HG03064 (cell line): ENCODE measurements around the gene MRPL50.
"Not testable (repeated sequence)": the region's sequence is repeated elsewhere in the genome, so short reads cannot be mapped to it uniquely, and the experiment has no call there.

Experiments used
- ATAC-seq: cut with Tn5 transposase; IDR thresholded peaks from one replicate; pipeline ENCODE4 v1.9.1; 2021; ENCODE audit warnings: low read depth; ENCODE audit not compliant: unreplicated experiment

The MRPL50 gene

GRCh38 chr9:101418518-101419430, 20.4 kb upstream of the MRPL50 start:
- ATAC-seq: no peak

- ATAC-seq: no peak
These were observed 19.6 kb upstream of the MRPL50 start for GRCh38 chr9:101417977-101418376.

DNA sequence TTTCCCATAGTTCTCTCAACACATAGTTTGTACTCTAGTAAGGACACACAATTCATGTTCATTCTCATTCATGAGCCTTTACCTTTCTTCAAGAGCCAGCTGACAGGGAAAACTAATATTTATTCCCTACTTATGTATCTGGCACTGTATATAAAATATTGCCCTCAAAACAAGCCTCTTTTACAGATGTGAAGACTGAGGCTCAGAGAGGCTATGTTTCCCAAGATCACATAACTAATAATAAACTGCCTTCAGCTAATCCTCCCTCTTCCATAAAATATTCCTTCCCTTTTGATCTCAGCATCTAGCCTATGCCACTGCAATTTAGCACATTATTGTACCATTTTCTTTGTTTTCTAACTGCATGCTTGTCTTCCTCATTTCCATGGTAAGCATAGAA, 19.0 kb upstream of the MRPL50 start:
- ATAC-seq: no peak

GRCh38 chr9:101415578-101415977, 17.2 kb upstream of the MRPL50 start:
- no peak for ATAC-seq

GRCh38 chr9:101414839-101415238, 16.4 kb upstream of the MRPL50 start:
- no peak for ATAC-seq

DNA sequence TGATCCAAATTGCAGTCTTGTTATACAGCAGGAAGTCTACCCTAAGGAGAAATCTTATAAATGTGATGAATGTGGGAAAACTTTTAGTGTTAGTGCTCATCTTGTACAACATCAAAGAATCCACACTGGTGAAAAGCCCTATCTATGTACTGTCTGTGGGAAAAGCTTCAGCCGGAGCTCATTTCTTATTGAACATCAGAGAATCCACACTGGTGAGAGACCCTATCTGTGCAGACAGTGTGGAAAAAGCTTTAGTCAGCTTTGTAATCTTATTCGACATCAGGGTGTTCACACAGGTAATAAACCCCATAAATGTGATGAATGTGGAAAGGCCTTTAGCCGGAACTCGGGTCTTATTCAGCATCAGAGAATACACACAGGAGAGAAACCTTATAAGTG, 10.7 kb upstream of the MRPL50 start:
- ATAC-seq: no peak

DNA sequence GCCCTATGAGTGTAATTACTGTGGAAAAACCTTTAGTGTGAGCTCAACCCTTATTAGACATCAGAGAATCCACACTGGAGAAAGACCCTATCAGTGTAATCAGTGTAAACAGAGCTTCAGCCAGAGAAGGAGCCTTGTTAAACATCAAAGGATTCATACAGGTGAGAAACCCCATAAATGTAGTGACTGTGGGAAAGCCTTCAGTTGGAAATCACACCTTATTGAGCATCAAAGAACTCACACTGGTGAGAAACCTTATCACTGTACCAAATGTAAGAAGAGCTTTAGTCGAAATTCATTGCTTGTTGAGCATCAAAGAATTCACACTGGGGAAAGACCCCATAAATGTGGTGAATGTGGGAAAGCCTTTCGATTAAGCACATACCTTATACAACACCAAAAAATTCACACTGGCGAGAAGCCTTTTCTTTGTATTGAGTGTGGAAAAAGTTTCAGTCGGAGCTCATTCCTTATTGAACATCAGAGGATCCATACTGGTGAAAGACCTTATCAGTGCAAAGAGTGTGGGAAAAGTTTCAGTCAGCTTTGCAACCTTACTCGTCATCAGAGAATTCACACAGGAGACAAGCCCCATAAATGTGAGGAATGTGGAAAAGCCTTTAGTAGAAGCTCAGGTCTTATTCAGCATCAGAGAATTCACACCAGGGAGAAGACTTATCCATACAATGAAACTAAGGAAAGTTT, 10.1 kb upstream of the MRPL50 start:
- ATAC-seq: no peak

DNA sequence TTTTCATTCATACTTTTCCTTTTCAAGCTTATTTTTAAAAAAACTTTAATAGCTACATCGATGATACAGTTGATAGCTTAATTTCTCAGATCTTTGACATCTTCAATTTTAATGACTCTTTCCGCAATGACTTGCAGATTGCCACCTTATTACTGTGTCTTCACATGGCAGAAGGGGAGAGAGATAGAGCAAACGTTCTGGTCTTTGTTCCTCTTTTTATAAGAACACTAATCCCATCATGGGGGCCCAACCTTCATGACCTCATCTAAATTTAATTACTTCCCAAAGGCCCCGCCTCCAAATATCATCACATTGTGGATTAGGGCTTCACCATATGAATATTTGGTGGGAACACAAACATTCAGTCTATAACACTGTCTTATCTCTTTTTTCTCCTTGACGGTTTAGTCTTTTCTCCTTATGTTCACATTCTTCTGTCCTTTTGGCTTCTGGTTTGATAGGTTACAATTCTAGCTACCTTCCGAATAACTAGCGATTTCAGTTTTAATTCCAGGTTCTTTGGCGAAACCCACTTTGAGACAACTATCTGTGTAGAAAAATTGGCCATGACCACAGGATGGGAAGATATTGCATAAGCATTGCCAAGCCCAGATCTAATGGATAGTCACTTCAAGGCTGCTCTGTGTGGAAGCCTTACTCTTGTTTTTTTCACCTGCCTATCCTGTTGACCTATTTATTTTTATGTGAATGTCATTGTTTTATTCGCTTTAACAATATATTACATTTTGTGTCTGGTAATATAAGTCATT, 5.3 kb upstream of the MRPL50 start:
- ATAC-seq: no peak

DNA sequence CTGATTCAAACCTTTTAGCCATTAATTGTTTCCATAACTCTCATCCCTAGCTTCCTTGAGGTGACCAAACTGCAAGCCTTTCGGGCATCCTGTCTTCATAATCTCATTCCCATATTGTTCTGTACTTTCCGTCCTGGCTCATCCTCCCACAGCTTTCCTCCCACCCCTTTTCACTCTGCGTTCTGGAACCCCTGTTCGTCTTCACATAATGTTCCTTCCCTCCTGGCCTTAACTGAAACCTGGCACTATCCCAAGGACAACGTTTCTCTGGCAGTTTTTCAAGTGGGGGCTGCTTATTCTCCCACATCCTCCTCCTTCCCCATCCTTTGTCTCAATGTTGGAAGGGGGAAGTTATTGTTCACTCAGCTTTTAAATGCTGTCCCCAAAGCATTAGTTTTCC, 1.7 kb upstream of the MRPL50 start:
- no peak for ATAC-seq

DNA sequence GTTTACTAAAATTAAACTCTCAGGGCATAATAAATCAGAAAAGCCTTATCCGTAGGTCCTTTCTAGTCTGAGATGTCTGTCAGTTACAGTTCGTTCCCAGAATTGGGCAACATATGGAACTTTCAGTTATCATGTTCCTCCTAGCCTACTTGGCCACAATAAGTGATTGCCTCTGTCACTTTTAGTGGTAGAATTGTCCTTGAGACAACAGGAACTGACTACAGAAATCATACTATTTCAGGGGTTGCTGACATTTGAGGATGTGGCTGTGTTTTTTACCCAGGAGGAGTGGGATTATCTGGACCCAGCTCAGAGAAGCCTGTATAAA, 1.2 kb upstream of the MRPL50 start:
- ATAC-seq: no peak

- ATAC-seq: peak; percentile 10
These were observed 668 bp upstream of the MRPL50 start for GRCh38 chr9:101398930-101399642.

DNA sequence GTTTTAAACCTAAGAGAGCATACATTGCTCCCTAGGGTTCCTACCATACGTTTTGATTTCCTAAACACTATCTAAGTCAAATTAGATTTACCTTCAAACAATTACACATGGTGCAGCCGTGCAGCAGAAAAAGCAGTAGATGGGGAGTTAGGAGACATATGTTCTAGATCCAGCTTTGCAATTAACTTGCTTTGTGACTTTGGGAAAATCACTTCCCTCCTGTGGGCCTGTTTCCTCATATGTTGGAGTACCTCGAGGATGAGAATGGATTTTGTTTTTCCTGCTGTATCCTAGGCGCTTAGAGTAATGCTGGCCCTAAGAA, 711 bp downstream of the MRPL50 start:
- ATAC-seq: no peak

DNA sequence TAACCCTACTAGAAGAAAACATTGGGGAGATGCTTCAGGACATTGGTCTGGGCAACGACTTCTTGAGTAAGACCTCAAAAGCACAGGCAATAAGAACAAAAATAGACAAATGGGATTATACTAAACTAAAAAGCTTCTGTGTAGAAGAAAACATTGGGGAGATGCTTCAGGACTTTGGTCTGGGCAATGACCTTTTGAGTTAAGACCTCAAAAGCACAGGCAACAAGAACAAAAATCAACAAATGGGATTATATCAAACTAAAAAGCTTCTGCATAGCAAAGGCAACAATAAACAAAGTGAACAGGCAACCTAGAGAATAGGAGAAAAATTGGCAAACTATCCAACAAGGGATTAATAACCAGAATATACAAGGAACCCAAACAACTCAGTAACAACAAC, 3.7 kb downstream of the MRPL50 start:
- ATAC-seq: no peak

- no peak for ATAC-seq
These were observed 5.3 kb downstream of the MRPL50 start for GRCh38 chr9:101393135-101393534.

- ATAC-seq: no peak
These were observed 9.9 kb downstream of the MRPL50 start for GRCh38 chr9:101388507-101388993.

DNA sequence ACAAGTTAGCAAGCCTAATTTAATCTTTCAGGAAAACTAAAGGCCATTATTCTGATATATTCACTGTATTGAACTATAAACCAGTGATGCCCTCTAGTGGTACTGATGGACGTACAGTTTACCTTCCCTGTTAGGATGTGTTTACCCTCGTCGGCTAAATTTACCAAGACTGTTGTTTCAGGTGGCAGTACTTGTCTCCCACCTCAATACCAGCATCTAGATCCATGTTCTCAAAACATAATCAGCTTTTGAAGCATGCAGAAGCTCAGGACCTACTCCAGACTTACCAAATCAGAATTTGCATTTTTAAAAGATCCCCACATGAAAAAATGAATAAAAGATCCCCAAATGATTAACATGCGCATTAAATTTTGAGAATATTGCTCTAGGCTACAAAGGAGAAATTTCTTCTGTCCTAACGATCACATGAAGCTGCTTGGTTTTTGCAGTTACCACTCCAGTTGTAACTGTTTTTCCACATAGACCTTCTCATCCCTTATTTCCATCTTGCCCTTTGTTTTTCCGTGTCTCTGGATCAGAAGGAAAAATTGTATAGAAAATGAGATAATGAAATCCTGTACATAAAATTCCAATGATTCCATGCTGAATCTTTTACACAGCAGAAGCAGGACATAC, 10.4 kb downstream of the MRPL50 start:
- ATAC-seq: no peak

- ATAC-seq: not testable (repeated sequence)
These were observed 13.4 kb downstream of the MRPL50 start, which contains the start of gene BAAT for GRCh38 chr9:101384873-101385536. Gene BAAT, minus strand, starts transcription at chr9:101385006. Its CDS starts 13,602 bp downstream, at chr9:101371404.

GRCh38 chr9:101383361-101383760, 15.1 kb downstream of the MRPL50 start:
- no peak for ATAC-seq

GRCh38 chr9:101381833-101382342, 16.5 kb downstream of the MRPL50 start:
- ATAC-seq: no peak
